GM12891 (cell line): ENCODE data around the gene ANO7.

Source experiments
- POLR2A ChIP-seq: IDR thresholded peaks from 2 replicates; pipeline ENCODE4 v1.6.1; 2011; ENCODE audit warnings: low read depth, low read length, control low read depth
- POLR2AphosphoS5 ChIP-seq: IDR thresholded peaks from 2 replicates; pipeline ENCODE4 v1.6.1; 2011; ENCODE audit warnings: low read depth, low read length, control low read depth
- SPI1 ChIP-seq: IDR thresholded peaks from 2 replicates; pipeline ENCODE4 v1.6.1; 2011; ENCODE audit warnings: low read depth, low read length, control low read depth
- TAF1 ChIP-seq: IDR thresholded peaks from 2 replicates; pipeline ENCODE4 v1.6.1; 2011; ENCODE audit warnings: low read depth, low read length, control low read depth

DNA sequence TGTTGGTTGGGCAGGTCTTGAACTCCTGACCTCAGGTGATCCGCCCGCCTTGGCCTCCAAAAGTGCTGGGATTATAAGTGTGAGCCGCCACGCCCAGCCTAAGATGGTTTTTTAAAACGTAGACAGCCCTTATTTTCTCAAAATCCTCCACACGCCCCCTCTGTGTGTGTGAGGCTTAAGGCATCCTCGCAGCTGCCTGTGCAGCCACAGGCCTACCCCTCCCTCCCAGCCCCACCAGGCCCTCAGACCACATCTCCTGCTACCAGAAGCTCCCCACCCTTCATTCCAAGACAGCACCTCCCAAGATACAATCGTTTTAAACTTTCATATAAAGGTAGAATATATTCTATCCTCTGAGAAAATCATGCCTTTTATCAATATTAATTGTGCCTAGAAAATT, 4.8 kb downstream of the ANO7 start:
- no peak for TF ChIP-seq POLR2A
- TF ChIP-seq POLR2AphosphoS5, result no peak
- no peak for TF ChIP-seq TAF1
- no peak for TF ChIP-seq SPI1
